ENCODE measurements around the gene CEP162. TPM values are rescaled to one million over a fixed set of nuclear protein-coding genes. Genes with fewer than 3 reads are reported as not detected.

CEP162 gene
- total RNA-seq, 1 donor from 2014 or later = 15.7 TPM

DNA sequence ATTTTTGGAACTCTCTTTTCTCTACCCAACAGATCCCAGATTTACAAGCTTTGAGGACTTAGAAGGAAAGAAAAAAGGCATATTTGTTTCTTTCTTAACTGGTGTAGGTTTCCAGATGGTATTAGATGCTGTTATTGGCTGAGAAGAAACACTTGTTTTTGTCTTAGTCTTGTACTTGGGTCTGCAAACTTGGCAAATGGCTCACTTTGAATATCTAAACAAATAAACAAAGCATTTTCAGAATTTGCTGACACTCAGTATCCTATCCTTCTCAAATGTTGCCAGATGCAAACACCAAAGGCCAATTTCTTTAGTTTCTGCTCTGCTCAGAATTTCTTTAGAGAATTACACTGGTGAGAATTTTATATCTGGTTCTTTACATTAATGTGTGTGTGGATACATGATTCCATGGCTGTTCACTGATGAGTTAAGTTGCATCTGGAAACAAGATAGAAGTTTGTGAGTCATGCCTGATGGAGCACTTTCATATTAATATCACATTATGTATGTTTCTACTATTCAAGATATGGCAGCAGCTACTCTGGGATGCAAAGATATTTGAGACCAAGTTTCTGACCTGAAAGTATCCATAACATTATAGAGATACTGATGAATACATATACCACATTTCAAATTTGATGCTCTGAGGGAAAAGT is 43.7 kb upstream of the CEP162 start:
- H3K27me3 Mint-ChIP-seq (ENCODE audit: unreplicated experiment) = peaks cover 2% of the 10 kb centered on the region
- no peak overlapping the region for H3K4me3 Mint-ChIP-seq (ENCODE audit: unreplicated experiment)
- no peaks in the 10 kb centered on the region for H3K4me1 Mint-ChIP-seq (ENCODE audit: low read depth, unreplicated experiment)
- no peaks in the 10 kb centered on the region for H3K36me3 Mint-ChIP-seq (ENCODE audit: unreplicated experiment)
- H3K27ac Mint-ChIP-seq (ENCODE audit: unreplicated experiment) = no peak overlapping the region
- no peak for DNase-seq
- TF ChIP-seq, protein P1, sequence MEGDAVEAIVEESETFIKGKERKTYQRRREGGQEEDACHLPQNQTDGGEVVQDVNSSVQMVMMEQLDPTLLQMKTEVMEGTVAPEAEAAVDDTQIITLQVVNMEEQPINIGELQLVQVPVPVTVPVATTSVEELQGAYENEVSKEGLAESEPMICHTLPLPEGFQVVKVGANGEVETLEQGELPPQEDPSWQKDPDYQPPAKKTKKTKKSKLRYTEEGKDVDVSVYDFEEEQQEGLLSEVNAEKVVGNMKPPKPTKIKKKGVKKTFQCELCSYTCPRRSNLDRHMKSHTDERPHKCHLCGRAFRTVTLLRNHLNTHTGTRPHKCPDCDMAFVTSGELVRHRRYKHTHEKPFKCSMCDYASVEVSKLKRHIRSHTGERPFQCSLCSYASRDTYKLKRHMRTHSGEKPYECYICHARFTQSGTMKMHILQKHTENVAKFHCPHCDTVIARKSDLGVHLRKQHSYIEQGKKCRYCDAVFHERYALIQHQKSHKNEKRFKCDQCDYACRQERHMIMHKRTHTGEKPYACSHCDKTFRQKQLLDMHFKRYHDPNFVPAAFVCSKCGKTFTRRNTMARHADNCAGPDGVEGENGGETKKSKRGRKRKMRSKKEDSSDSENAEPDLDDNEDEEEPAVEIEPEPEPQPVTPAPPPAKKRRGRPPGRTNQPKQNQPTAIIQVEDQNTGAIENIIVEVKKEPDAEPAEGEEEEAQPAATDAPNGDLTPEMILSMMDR (IDR thresholded peaks at IDR 0.05; ENCODE audit: partially characterized antibody, unreplicated experiment) = no peak
- peaks cover 6% of the 10 kb centered on the region for H3K9me3 Mint-ChIP-seq (ENCODE audit: unreplicated experiment)

DNA sequence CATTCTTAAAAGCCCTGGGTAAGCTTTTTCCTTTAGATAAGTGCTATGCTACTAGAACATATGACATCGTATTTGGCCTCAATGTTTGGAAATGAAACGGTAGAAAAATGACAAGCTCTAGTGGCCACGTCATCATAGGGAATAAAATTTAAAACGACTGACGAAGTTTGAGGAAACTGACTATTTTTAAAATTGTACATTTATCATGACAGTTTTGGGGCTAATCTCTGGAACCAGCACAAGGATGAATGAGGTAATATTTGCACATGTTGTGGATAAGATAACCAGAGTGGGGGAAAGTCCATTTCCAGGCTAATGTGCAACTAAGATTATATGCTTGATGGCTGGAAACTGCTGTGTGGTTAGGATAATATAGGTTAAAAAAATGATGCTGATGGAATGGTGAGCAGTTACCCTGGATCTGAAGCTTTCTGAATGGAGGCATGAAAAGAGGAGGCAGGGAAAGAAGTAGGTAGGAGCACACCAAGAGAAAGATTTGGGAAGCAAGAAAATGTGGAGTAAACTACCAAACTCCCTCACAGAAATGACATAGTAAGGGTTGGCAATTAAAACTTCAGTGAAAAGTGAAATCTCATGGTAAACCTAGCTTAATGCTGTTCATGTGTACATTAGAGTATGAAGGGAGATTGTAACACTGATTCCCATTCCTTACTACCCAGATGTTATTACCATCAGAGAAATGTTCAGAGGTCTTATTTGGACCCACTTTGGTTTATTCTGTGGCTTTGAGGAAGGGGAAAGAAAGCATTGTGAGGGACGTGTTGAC is 42.7 kb upstream of the CEP162 start:
- H3K36me3 Mint-ChIP-seq (ENCODE audit: unreplicated experiment) = no peaks in the 10 kb centered on the region
- peaks cover 6% of the 10 kb centered on the region for H3K9me3 Mint-ChIP-seq (ENCODE audit: unreplicated experiment)
- H3K27ac Mint-ChIP-seq (ENCODE audit: unreplicated experiment) = no peak overlapping the region
- H3K27me3 Mint-ChIP-seq (ENCODE audit: unreplicated experiment) = peaks cover 2% of the 10 kb centered on the region
- H3K4me1 Mint-ChIP-seq (ENCODE audit: low read depth, unreplicated experiment) = no peaks in the 10 kb centered on the region
- TF ChIP-seq, protein P1 (IDR thresholded peaks at IDR 0.05; ENCODE audit: partially characterized antibody, unreplicated experiment) = no peak
- H3K4me3 Mint-ChIP-seq (ENCODE audit: unreplicated experiment) = no peak overlapping the region
- DNase-seq = no peak

DNA sequence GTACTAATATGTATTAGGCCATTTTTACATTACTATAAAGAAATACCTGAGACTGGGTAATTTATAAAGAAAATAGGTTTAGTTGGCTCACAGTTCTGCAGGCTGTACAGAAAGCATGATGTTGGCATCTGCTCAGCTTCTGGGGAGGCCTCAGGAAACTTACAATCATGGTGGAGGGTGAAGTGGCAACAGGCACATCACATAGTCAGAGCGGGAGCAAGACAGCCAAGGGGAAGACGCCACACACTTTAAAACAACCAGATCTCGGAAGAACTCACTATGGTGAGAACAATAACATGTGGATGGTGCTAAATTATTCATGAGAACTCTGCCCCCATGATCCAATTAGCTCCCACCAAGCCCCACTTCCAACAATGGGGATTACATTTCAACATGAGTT is 41.3 kb upstream of the CEP162 start:
- TF ChIP-seq, protein P1 (IDR thresholded peaks at IDR 0.05; ENCODE audit: partially characterized antibody, unreplicated experiment) = no peak
- Mint-ChIP-seq H3K27ac (ENCODE audit: unreplicated experiment) (no peak overlapping the region), H3K4me1 (ENCODE audit: low read depth, unreplicated experiment) (no peaks in the 10 kb centered on the region), H3K4me3 (ENCODE audit: unreplicated experiment) (no peak overlapping the region), H3K27me3 (ENCODE audit: unreplicated experiment) (peaks cover 2% of the 10 kb centered on the region), H3K36me3 (ENCODE audit: unreplicated experiment) (no peaks in the 10 kb centered on the region), H3K9me3 (ENCODE audit: unreplicated experiment) (peaks cover 4% of the 10 kb centered on the region)
- DNase-seq = no peak

DNA sequence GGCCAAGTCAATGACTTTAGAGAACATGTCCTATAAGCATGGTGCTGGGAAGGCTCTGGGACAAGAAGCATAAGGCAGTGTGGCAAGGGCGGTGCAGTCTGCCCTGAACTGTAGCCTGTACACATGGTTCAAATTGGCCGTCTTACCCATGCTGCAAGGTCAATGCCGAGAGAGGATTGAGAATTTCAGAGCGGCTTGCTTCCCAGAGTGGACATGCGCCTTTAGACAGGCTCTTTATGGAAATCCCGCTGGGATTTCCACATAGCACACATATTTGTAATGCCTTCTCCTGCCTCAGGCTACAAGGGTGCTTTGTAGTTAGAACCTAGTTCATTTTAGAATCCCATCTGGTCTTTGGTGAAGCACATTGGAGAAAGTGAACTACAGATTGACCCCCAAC is 36.1 kb upstream of the CEP162 start:
- Mint-ChIP-seq H3K27ac (ENCODE audit: unreplicated experiment) (peak overlapping the region; percentile 25), H3K4me3 (ENCODE audit: unreplicated experiment) (no peak overlapping the region), H3K36me3 (ENCODE audit: unreplicated experiment) (no peaks in the 10 kb centered on the region), H3K9me3 (ENCODE audit: unreplicated experiment) (no peaks in the 10 kb centered on the region), H3K27me3 (ENCODE audit: unreplicated experiment) (no peaks in the 10 kb centered on the region), H3K4me1 (ENCODE audit: low read depth, unreplicated experiment) (peaks cover 15% of the 10 kb centered on the region)
- TF ChIP-seq, protein P1 (IDR thresholded peaks at IDR 0.05; ENCODE audit: partially characterized antibody, unreplicated experiment) = no peak
- DNase-seq = no peak

DNA sequence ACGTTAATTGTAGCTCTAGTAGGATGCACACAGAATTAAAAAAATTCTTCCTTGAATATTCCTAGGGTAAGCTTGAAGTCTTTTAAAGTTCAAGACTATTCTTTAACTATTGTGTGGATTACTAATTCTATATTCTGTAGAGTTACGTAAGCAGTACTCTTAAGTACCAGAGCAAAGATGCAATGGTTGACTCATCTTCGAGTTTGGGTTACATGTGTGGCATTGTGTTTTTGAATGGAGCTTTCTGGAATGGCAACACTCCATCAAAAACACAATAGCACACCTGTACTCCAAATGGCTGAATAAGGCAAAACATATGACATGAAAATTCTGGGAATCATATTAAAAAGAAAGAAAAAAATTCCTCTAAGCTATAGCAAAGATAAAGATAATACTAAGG is 33.5 kb upstream of the CEP162 start:
- no peaks in the 10 kb centered on the region for H3K36me3 Mint-ChIP-seq (ENCODE audit: unreplicated experiment)
- H3K4me3 Mint-ChIP-seq (ENCODE audit: unreplicated experiment) = no peak overlapping the region
- no peak overlapping the region for H3K27ac Mint-ChIP-seq (ENCODE audit: unreplicated experiment)
- TF ChIP-seq, protein P1 (IDR thresholded peaks at IDR 0.05; ENCODE audit: partially characterized antibody, unreplicated experiment) = no peak
- no peak for DNase-seq
- no peaks in the 10 kb centered on the region for H3K27me3 Mint-ChIP-seq (ENCODE audit: unreplicated experiment)
- peaks cover 1% of the 10 kb centered on the region for H3K9me3 Mint-ChIP-seq (ENCODE audit: unreplicated experiment)
- peaks cover 19% of the 10 kb centered on the region for H3K4me1 Mint-ChIP-seq (ENCODE audit: low read depth, unreplicated experiment)
